OCI-LY3 (cell line): Measurements from ENCODE around the gene TEPSIN.

ENCODE experiments used
- EZH2phosphoT487 ChIP-seq: fragments of 200-600 bp; shearing (Covaris generic); IDR thresholded peaks from 2 replicates; pipeline ENCODE4 v1.6.1; 2018; ENCODE audit warnings: antibody characterized with exemption, mixed run types, low read depth
- TF ChIP-seq, protein P1 (sequence below): fragments of 200-600, 300-600 bp; sonication (generic); IDR thresholded peaks from 2 replicates; pipeline ENCODE4 v1.5.1; 2014; ENCODE audit warnings: antibody characterized with exemption, low read length, low read depth

DNA sequence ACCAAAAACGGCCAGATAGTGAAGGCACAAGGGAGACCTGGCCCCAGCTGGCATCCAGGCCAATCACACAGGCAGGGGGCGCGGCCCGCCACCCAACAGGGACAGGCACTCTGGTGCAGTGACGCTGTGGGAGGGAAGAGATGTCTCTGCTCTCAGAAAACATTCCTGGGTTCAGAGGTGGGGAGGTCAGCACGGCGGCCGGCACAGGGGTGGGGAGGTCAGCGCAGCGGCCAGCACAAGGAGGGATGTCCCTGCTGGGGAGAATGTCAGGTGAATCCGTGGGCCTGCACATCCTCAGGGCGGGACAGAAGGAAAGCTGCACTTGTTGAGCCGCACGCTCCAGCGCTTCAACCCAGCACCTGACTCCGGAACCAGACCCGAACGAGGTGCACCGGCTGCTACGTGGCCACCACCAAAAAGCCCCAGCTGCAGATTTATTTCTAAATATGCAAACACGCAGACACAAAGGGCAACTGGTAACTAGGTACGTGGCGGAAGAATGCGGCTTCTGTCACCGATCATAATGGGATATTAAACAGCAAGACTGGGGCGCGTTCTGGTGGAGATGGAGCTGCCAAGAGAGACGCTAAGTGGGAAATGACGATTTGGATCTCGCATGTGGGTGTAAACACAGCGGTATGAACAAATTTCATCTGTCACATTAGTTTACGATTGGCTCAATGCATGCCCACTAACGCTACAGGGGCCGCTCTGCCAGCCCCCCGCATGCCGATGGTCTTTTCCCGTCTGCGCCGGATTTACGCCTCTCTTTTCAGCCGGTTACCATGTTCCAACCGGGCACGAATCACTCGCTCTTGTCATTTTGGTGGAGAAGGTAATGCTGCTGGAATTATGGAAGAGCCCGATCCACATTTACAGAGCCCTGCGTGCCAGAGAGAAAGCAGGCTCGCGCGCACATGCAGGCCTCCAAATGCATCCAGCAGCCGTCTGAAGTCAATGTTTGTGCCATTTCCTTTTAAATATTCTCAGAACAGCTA lies 40.7 kb upstream of the TEPSIN start:
- TF ChIP-seq, protein P1, sequence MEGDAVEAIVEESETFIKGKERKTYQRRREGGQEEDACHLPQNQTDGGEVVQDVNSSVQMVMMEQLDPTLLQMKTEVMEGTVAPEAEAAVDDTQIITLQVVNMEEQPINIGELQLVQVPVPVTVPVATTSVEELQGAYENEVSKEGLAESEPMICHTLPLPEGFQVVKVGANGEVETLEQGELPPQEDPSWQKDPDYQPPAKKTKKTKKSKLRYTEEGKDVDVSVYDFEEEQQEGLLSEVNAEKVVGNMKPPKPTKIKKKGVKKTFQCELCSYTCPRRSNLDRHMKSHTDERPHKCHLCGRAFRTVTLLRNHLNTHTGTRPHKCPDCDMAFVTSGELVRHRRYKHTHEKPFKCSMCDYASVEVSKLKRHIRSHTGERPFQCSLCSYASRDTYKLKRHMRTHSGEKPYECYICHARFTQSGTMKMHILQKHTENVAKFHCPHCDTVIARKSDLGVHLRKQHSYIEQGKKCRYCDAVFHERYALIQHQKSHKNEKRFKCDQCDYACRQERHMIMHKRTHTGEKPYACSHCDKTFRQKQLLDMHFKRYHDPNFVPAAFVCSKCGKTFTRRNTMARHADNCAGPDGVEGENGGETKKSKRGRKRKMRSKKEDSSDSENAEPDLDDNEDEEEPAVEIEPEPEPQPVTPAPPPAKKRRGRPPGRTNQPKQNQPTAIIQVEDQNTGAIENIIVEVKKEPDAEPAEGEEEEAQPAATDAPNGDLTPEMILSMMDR: no peak
- TF ChIP-seq EZH2phosphoT487: no peak
